GM13977 (cell line): Measurements from ENCODE around the gene TEKT5.

Source experiments
- DNase-seq: peaks from one replicate; pipeline ENCODE4 v3.0.0; 2012; ENCODE audit warnings: low spot score
- in situ Hi-C: fragments of 300-500 bp; cut with MboI; formaldehyde crosslinking; loops from one replicate; pipeline ENCODE4 v1.12.0; 2022; ENCODE audit warnings: low sequenced_read_pairs, low pct_unique_long_range_greater_than_20kb, mixed read lengths, inconsistent platforms; ENCODE audit not compliant: unreplicated experiment
- TF ChIP-seq, protein P1 (sequence below): IDR thresholded peaks from 2 replicates; pipeline ENCODE4 v1.5.1; 2012; ENCODE audit warnings: mild to moderate bottlenecking, control low read depth; ENCODE audit not compliant: insufficient read depth; ENCODE audit errors: extremely low read depth, missing control alignments

Gene TEKT5

DNA sequence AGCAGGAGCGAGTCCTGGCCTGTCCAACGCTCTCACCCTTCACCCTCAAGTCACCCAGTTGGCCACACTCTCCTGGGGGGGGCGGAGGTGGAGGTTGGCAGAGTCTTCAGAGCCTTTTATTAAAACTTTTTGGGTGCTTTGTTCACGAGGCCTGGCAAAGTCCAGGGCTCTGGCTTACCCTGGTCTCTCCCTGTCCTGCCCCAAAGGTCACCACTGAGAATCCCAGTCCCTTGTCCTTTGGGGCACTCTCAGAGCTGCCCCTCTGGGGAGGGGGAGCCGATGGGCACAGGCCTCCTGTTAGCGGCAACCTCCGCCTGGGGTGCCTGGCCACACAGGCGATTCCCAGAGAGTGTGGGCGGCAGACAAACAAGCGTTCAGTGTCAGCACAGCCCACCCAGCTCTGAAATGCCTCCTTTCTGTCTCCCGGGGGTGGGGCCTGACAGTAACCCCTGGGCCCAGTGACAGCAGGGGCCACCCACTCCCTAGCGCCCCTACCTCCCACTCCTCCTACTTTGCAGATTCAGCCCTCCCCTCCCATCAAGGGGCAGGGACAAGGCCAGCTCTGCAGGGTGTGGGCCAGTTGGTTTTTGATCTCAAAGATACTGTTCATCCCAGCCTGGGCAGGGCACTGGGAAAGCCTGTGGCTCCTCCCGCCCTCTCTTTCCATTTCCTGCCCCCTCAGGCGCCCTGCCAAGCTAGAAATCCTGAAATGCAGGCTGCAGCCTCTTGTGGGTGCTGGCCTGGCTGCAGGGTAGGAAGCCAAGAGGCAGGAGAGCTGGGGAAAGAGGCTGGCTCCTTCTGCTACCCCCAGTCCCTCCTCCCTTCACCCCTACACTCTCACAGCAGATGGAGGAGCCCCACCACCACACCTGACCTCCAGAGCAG lies 77.7 kb downstream of the TEKT5 start:
- no peak for DNase-seq
- in situ Hi-C loops, result no loop called here

DNA sequence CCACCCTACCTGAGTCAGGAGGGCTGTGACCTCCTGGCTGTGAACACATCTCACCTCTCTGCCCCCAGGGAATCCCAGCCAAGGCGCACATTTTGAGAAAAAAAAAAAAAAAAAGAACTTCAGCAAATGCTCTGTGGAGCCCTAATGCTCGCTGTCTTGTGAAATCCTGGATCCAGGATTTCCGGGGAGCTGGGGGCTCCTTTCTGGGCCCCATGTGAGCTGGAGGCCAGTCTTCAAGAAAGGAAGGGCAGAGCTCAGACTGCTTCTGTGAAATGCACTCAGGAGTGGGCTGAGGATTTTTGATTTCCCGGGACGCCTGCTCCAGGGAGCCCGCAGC lies 78.3 kb downstream of the TEKT5 start:
- TF ChIP-seq, protein P1, sequence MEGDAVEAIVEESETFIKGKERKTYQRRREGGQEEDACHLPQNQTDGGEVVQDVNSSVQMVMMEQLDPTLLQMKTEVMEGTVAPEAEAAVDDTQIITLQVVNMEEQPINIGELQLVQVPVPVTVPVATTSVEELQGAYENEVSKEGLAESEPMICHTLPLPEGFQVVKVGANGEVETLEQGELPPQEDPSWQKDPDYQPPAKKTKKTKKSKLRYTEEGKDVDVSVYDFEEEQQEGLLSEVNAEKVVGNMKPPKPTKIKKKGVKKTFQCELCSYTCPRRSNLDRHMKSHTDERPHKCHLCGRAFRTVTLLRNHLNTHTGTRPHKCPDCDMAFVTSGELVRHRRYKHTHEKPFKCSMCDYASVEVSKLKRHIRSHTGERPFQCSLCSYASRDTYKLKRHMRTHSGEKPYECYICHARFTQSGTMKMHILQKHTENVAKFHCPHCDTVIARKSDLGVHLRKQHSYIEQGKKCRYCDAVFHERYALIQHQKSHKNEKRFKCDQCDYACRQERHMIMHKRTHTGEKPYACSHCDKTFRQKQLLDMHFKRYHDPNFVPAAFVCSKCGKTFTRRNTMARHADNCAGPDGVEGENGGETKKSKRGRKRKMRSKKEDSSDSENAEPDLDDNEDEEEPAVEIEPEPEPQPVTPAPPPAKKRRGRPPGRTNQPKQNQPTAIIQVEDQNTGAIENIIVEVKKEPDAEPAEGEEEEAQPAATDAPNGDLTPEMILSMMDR, result no peak
- in situ Hi-C loops, result no loop called here
- no peak for DNase-seq

More for the DNA sequence above, 77.7 kb downstream of the TEKT5 start:
- TF ChIP-seq, protein P1, result no peak

DNA sequence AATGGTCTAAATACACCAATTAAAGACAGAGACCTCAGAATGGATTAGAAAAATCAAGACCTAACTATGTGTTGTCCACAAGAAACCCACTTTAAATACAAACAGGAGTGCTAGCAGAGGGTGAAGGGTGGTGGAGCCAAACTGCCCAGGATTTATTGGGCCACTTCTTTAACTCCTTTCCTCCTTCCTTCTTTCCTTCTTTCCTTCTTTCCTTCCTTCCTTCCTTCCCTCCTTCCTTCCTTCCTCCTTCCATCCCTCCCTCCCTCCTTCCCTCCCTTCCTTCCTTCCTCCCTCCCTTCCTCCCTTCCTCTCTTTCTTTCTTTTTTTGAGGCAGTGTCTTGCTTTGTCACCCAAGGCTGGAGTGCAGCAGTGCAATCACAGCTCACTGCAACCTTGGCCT lies 80.0 kb downstream of the TEKT5 start:
- TF ChIP-seq, protein P1, result no peak
- in situ Hi-C loops, result no loop called here
- DNase-seq, result no peak

DNA sequence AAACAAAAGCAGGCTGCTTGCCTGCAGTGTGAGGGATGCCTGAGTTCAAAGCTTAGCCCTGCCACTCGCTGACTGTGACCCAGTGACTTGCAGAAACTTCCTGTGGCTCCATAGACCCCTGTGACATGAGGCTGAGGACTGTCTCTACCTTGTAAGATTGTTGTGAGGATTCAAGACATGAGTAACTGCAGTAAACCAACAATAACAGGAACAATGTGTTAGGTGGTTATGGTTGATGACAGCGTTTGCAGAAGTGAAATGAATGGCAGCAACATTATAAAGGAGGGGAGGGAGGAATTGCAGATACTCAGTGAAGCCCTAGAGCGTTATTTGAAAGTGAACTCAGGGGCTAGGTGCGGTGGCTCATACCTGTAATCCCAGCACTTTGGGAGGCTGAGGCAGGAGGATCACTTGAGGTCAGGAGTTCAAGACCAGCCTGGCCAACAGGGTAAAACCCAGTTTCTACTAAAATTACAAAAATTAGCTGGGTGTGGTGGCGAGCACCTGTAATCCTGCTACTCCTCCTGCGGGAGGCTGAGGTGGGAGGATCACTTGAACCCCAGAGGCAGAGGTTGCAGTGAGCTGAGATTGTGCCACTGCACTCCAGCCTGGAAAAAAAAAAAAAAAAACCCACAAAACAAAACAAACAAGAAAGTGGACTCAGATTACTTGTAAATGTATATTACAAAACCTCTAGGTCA lies 80.8 kb downstream of the TEKT5 start:
- in situ Hi-C loops, result no loop called here
- TF ChIP-seq, protein P1, result no peak
- no peak for DNase-seq

DNA sequence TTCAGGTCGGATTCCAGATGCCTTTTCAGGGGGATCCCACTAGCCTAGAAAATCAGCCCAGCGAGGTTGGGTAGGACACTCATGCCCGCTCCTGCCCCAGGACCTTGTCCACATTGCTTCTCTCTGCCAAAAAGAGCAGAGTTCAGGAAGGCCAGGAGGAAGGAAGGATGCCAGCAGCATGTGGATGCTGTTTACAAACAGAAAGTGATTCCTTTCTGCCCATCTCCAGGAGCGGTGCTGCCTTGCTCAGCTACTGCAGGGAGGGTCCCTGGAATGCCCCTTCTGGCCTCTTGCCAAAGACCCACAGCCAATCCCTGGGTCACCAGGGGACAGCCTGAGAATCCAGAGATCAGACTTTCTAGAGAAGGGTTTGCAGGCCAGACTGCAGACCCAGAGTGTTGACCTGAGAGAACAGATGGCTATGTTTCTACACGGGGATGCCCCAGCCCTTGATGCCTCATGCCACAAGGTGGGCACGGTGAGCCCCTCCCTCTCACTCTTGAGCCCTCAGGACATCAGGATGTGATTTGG lies 82.0 kb downstream of the TEKT5 start:
- DNase-seq, result no peak
- in situ Hi-C loops, result no loop called here
- TF ChIP-seq, protein P1, result no peak

DNA sequence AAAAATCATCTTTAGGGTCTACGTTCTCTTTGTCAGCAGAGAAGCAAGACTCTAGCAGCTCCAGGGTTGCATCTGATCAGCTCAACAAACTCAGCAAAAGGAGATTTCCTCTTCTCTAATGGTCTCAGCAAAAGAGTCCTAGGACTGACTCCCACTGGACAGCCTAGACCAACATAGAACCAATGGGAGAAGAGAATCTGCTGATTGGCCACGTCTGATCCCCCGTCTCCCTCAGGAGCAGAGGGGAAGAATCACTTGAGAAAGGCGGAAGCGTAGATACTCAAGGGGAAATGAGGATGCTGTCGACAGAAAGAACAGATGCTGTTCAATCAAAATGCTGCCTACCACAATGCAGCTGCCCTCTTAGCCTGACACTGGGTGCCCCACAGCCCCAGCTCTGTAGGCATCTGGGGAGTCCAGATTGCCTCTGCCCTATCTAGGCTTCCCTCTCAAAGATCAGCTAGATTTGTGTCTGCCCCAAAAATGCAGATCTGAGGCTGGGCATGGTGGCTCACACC lies 82.8 kb downstream of the TEKT5 start:
- TF ChIP-seq, protein P1, result no peak
- no peak for DNase-seq
- in situ Hi-C loops, result no loop called here
